HepG2 (cell line): ENCODE measurements around the gene CCR8. TPM values are rescaled to one million over a fixed set of nuclear protein-coding genes. Genes with fewer than 3 reads are reported as not detected.

Experiments used
- CBX1 ChIP-seq: IDR thresholded peaks from one replicate; pipeline ENCODE4 v1.6.1; 2016; ENCODE audit warnings: antibody characterized with exemption, low read depth
- FOXA3 ChIP-seq: IDR thresholded peaks from 2 replicates; pipeline ENCODE4 v1.6.1; 2016; ENCODE audit warnings: missing genetic modification reagents, missing compliant biosample characterization
- SATB2 ChIP-seq: sonication (generic); formaldehyde crosslinking; IDR thresholded peaks from 2 replicates; pipeline ENCODE4 v1.5.0; 2020; ENCODE audit warnings: missing genetic modification reagents
- SOX6 ChIP-seq, 2 experiments: fragments of 450-650 bp in 1 of 2; sonication (generic) in 1 of 2; formaldehyde crosslinking in 1 of 2; IDR thresholded peaks; 2 replicates each; pipeline versions ENCODE4 v1.4.0 to v1.6.1; 2017 to 2020; ENCODE audit warnings: antibody characterized with exemption in 1 of 2, mild to moderate bottlenecking in 1 of 2, missing genetic modification reagents in 1 of 2
- TARDBP ChIP-seq: sonication (generic); formaldehyde crosslinking; IDR thresholded peaks from 2 replicates; pipeline ENCODE4 v1.8.0; 2022; ENCODE audit warnings: mild to moderate bottlenecking, missing genetic modification reagents
- TRIM24 ChIP-seq: sonication (generic); formaldehyde crosslinking; IDR thresholded peaks from 2 replicates; pipeline ENCODE4 v1.8.0; 2022; ENCODE audit warnings: mild to moderate bottlenecking, missing genetic modification reagents
- YY1 ChIP-seq: IDR thresholded peaks from 2 replicates; pipeline ENCODE4 v1.6.1; 2011; ENCODE audit warnings: low read length, low read depth, moderate library complexity, mild to moderate bottlenecking; ENCODE audit not compliant: insufficient read depth, insufficient replicate concordance
- ZFP1 ChIP-seq: IDR thresholded peaks from 2 replicates; pipeline ENCODE4 v1.6.1; 2016
- ZNF24 ChIP-seq: fragments of 450-650 bp; IDR thresholded peaks from 2 replicates; pipeline ENCODE4 v1.6.1; 2017; ENCODE audit warnings: antibody characterized with exemption, mild to moderate bottlenecking
- polyA plus RNA-seq, 8 experiments: library from polyadenylated mRNA; depleted of rRNA in 3 of 8; stranded (reverse) in 7 of 8; unstranded in 1 of 8; fragments of >200 nt; fragmentation: Illumina TruSeq in 4 of 8; extraction: Trizol in 4 of 8; gene quantifications; 2 replicates each; pipeline versions ENCODE4 v1.2.1 to v1.2.3, GENCODE V29; 2011 to 2016; ENCODE audit warnings: low read depth in 4 of 8, missing spikeins in 1 of 8, mixed read lengths in 1 of 8; ENCODE audit not compliant: insufficient read depth in 1 of 8
- total RNA-seq, 5 experiments: library from RNA; depleted of rRNA; stranded (reverse); fragments of >200 nt; fragmentation: Illumina TruSeq; extraction: Trizol; gene quantifications; 2 replicates each; pipeline ENCODE4 v1.2.3, GENCODE V29; 2016; ENCODE audit warnings: low read depth in 1 of 5
- TF ChIP-seq, protein P1 (sequence below): IDR thresholded peaks from 2 replicates; pipeline ENCODE4 v1.6.1; 2016; ENCODE audit warnings: mild to moderate bottlenecking
- TF ChIP-seq, protein P2 (sequence below): sonication (generic); formaldehyde crosslinking; IDR thresholded peaks from 2 replicates; pipeline ENCODE4 v1.5.0; 2020; ENCODE audit warnings: mild to moderate bottlenecking, missing genetic modification reagents, borderline replicate concordance
- TF ChIP-seq, protein P3 (sequence below): IDR thresholded peaks from 2 replicates; pipeline ENCODE4 v1.6.1; 2016; ENCODE audit warnings: low read depth
- TF ChIP-seq, protein P4 (sequence below): sonication (generic); formaldehyde crosslinking; IDR thresholded peaks from 2 replicates; pipeline ENCODE4 v1.4.0; 2020; ENCODE audit warnings: low read depth, missing genetic modification reagents
- TF ChIP-seq, protein P5 (sequence below): IDR thresholded peaks from 2 replicates; pipeline ENCODE4 v1.6.1; 2016; ENCODE audit warnings: low read depth, missing genetic modification reagents, missing compliant biosample characterization

Gene CCR8
- total and polyA plus RNA-seq, 2 of the 13 experiments (the other 11 are each of a cell fraction or from before 2014, with no cell fraction given): not detected

DNA sequence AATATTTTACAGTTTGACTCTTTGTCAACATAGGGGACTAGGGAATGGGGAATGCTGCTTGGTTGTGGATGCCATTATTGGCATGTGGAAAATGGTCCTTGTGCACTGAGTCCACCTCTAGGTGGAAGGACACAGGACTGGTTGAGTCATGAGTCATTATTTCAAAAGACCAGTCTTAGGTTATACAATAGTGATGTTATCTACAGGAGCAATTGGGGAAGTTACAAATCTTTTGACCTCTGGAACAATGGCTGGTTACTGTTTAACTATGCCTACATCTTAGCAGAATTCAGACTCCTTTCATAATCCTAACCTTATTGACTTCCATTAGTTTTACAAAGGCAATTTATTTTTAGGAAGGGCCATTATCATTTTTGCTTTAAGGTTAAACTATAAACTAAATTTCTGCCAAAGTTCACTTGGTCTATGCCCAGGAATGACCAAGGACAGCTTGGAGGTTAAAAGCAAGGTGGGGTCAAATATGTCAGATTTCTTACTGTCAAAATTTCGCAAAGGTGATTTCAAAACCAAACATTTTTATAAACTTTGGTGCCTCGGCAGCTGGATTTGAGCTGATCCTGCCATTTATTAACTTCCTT lies 11.8 kb upstream of the CCR8 start (continued):
- peak; percentile 81 for TF ChIP-seq ZNF24
- TF ChIP-seq, protein P1, sequence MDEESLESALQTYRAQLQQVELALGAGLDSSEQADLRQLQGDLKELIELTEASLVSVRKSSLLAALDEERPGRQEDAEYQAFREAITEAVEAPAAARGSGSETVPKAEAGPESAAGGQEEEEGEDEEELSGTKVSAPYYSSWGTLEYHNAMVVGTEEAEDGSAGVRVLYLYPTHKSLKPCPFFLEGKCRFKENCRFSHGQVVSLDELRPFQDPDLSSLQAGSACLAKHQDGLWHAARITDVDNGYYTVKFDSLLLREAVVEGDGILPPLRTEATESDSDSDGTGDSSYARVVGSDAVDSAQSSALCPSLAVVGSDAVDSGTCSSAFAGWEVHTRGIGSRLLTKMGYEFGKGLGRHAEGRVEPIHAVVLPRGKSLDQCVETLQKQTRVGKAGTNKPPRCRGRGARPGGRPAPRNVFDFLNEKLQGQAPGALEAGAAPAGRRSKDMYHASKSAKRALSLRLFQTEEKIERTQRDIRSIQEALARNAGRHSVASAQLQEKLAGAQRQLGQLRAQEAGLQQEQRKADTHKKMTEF (CRISPR knock-in tag): peak; percentile 93
- TF ChIP-seq, protein P2, sequence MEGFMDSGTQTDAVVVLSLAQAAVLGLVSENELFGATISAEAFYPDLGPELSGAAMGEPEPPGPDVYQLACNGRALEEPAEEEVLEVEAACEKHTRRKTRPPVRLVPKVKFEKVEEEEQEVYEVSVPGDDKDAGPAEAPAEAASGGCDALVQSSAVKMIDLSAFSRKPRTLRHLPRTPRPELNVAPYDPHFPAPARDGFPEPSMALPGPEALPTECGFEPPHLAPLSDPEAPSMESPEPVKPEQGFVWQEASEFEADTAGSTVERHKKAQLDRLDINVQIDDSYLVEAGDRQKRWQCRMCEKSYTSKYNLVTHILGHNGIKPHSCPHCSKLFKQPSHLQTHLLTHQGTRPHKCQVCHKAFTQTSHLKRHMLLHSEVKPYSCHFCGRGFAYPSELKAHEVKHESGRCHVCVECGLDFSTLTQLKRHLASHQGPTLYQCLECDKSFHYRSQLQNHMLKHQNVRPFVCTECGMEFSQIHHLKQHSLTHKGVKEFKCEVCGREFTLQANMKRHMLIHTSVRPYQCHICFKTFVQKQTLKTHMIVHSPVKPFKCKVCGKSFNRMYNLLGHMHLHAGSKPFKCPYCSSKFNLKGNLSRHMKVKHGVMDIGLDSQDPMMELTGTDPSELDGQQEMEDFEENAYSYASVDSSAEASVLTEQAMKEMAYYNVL (CRISPR knock-in tag): no peak
- no peak for TF ChIP-seq SATB2
- no peak for TF ChIP-seq SOX6 (IDR thresholded peaks at IDR 0.05)
- peak; percentile 99 for TF ChIP-seq SOX6 (CRISPR knock-in tag; IDR thresholded peaks at IDR 0.05)
- peak; percentile 33; the same call in 1 of the 2 replicates for TF ChIP-seq ZFP1 (CRISPR knock-in tag)
- TF ChIP-seq, protein P3, sequence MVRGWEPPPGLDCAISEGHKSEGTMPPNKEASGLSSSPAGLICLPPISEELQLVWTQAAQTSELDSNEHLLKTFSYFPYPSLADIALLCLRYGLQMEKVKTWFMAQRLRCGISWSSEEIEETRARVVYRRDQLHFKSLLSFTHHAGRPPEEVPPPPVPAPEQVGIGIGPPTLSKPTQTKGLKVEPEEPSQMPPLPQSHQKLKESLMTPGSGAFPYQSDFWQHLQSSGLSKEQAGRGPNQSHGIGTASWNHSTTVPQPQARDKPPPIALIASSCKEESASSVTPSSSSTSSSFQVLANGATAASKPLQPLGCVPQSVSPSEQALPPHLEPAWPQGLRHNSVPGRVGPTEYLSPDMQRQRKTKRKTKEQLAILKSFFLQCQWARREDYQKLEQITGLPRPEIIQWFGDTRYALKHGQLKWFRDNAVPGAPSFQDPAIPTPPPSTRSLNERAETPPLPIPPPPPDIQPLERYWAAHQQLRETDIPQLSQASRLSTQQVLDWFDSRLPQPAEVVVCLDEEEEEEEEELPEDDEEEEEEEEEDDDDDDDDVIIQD (CRISPR knock-in tag): peak; percentile 99
- TF ChIP-seq, protein P4, sequence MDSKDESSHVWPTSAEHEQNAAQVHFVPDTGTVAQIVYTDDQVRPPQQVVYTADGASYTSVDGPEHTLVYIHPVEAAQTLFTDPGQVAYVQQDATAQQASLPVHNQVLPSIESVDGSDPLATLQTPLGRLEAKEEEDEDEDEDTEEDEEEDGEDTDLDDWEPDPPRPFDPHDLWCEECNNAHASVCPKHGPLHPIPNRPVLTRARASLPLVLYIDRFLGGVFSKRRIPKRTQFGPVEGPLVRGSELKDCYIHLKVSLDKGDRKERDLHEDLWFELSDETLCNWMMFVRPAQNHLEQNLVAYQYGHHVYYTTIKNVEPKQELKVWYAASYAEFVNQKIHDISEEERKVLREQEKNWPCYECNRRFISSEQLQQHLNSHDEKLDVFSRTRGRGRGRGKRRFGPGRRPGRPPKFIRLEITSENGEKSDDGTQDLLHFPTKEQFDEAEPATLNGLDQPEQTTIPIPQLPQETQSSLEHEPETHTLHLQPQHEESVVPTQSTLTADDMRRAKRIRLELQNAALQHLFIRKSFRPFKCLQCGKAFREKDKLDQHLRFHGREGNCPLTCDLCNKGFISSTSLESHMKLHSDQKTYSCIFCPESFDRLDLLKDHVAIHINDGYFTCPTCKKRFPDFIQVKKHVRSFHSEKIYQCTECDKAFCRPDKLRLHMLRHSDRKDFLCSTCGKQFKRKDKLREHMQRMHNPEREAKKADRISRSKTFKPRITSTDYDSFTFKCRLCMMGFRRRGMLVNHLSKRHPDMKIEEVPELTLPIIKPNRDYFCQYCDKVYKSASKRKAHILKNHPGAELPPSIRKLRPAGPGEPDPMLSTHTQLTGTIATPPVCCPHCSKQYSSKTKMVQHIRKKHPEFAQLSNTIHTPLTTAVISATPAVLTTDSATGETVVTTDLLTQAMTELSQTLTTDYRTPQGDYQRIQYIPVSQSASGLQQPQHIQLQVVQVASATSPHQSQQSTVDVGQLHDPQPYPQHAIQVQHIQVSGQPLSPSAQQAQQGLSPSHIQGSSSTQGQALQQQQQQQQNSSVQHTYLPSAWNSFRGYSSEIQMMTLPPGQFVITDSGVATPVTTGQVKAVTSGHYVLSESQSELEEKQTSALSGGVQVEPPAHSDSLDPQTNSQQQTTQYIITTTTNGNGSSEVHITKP (CRISPR knock-in tag): peak; percentile 86
- TF ChIP-seq FOXA3 (CRISPR knock-in tag): peak; percentile 92
- peak; percentile 63 for TF ChIP-seq YY1
- peak; percentile 99 for TF ChIP-seq TRIM24 (CRISPR knock-in tag)
- TF ChIP-seq, protein P5, sequence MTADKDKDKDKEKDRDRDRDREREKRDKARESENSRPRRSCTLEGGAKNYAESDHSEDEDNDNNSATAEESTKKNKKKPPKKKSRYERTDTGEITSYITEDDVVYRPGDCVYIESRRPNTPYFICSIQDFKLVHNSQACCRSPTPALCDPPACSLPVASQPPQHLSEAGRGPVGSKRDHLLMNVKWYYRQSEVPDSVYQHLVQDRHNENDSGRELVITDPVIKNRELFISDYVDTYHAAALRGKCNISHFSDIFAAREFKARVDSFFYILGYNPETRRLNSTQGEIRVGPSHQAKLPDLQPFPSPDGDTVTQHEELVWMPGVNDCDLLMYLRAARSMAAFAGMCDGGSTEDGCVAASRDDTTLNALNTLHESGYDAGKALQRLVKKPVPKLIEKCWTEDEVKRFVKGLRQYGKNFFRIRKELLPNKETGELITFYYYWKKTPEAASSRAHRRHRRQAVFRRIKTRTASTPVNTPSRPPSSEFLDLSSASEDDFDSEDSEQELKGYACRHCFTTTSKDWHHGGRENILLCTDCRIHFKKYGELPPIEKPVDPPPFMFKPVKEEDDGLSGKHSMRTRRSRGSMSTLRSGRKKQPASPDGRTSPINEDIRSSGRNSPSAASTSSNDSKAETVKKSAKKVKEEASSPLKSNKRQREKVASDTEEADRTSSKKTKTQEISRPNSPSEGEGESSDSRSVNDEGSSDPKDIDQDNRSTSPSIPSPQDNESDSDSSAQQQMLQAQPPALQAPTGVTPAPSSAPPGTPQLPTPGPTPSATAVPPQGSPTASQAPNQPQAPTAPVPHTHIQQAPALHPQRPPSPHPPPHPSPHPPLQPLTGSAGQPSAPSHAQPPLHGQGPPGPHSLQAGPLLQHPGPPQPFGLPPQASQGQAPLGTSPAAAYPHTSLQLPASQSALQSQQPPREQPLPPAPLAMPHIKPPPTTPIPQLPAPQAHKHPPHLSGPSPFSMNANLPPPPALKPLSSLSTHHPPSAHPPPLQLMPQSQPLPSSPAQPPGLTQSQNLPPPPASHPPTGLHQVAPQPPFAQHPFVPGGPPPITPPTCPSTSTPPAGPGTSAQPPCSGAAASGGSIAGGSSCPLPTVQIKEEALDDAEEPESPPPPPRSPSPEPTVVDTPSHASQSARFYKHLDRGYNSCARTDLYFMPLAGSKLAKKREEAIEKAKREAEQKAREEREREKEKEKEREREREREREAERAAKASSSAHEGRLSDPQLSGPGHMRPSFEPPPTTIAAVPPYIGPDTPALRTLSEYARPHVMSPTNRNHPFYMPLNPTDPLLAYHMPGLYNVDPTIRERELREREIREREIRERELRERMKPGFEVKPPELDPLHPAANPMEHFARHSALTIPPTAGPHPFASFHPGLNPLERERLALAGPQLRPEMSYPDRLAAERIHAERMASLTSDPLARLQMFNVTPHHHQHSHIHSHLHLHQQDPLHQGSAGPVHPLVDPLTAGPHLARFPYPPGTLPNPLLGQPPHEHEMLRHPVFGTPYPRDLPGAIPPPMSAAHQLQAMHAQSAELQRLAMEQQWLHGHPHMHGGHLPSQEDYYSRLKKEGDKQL (CRISPR knock-in tag): peak; percentile 68
- peak; percentile 88; the same call in 1 of the 2 replicates for TF ChIP-seq TARDBP
- peak; percentile 89 for TF ChIP-seq CBX1
